GM21717 (cell line): ENCODE data around the gene CACNA1I.

Source experiments
- ATAC-seq: cut with Tn5 transposase; IDR thresholded peaks from one replicate; pipeline ENCODE4 v1.9.1; 2021; ENCODE audit warnings: mild to moderate bottlenecking, moderate library complexity; ENCODE audit not compliant: unreplicated experiment

CACNA1I gene

GRCh38 chr22:39535357-39535725 lies 35.2 kb upstream of the CACNA1I start:
- no peak for ATAC-seq

GRCh38 chr22:39535831-39536449 lies 34.6 kb upstream of the CACNA1I start:
- ATAC-seq, result no peak

- ATAC-seq, result no peak
Measured at GRCh38 chr22:39536711-39537110, 33.8 kb upstream of the CACNA1I start.

GRCh38 chr22:39537975-39538374 lies 32.6 kb upstream of the CACNA1I start:
- ATAC-seq, result no peak

- ATAC-seq, result no peak
Measured at GRCh38 chr22:39543095-39543494, 27.5 kb upstream of the CACNA1I start.

GRCh38 chr22:39545386-39546365 lies 24.9 kb upstream of the CACNA1I start:
- no peak for ATAC-seq

GRCh38 chr22:39546889-39547586 lies 23.5 kb upstream of the CACNA1I start:
- ATAC-seq, result no peak

- ATAC-seq, result no peak
Measured at GRCh38 chr22:39547587-39547947, 23.0 kb upstream of the CACNA1I start.

GRCh38 chr22:39553429-39553828 lies 17.1 kb upstream of the CACNA1I start:
- ATAC-seq, result no peak

GRCh38 chr22:39554151-39554550 lies 16.4 kb upstream of the CACNA1I start:
- no peak for ATAC-seq

GRCh38 chr22:39556970-39557841 lies 13.3 kb upstream of the CACNA1I start:
- ATAC-seq, result no peak

- ATAC-seq, result no peak
Measured at GRCh38 chr22:39558254-39558727, 12.3 kb upstream of the CACNA1I start.

GRCh38 chr22:39558950-39559349 lies 11.6 kb upstream of the CACNA1I start:
- ATAC-seq, result no peak

- ATAC-seq, result no peak
Measured at GRCh38 chr22:39559456-39560105, 11.0 kb upstream of the CACNA1I start.

- no peak for ATAC-seq
Measured at GRCh38 chr22:39560127-39560526, 10.4 kb upstream of the CACNA1I start.

- ATAC-seq, result no peak
Measured at GRCh38 chr22:39562839-39563489, 7.6 kb upstream of the CACNA1I start.

GRCh38 chr22:39563571-39564428 lies 6.8 kb upstream of the CACNA1I start:
- ATAC-seq, result no peak

GRCh38 chr22:39565414-39565944 lies 5.1 kb upstream of the CACNA1I start:
- no peak for ATAC-seq
